H1 (cell line): ENCODE results near the gene DYRK1A.

ENCODE experiments used
- ASH2L ChIP-seq: fragments of 200-600, 300-600 bp; sonication (generic); IDR thresholded peaks from one replicate; pipeline ENCODE4 v1.7.1; 2017; ENCODE audit warnings: low read length
- CREB1 ChIP-seq: IDR thresholded peaks from 2 replicates; pipeline ENCODE4 v1.6.1; 2012; ENCODE audit warnings: inconsistent platforms
- EZH2 ChIP-seq: fragments of 200-600 bp; sonication (generic); IDR thresholded peaks from 2 replicates; pipeline ENCODE4 v1.7.1; 2012; ENCODE audit warnings: low read depth, mild to moderate bottlenecking, moderate library complexity, low read length, inconsistent platforms; ENCODE audit not compliant: severe bottlenecking
- POLR2A ChIP-seq, 2 experiments: IDR thresholded peaks; 1 replicate in 1 of 2; 2 replicates in 1 of 2; pipeline ENCODE4 v1.6.1; 2011; ENCODE audit warnings: low read depth in 2 of 2, low read length in 2 of 2, mild to moderate bottlenecking in 2 of 2; ENCODE audit errors: control extremely low read depth in 1 of 2
- POLR2AphosphoS5 ChIP-seq: IDR thresholded peaks from 2 replicates; pipeline ENCODE4 v1.6.1; 2011; ENCODE audit warnings: low read depth, low read length
- RNF2 ChIP-seq: fragments of 200-900, 300-1000 bp; sonication (generic); IDR thresholded peaks from 2 replicates; pipeline ENCODE4 v1.7.1; 2016; ENCODE audit warnings: borderline replicate concordance, low read depth, mild to moderate bottlenecking, antibody characterized with exemption, low read length; ENCODE audit not compliant: poor library complexity, severe bottlenecking; ENCODE audit errors: missing control alignments
- SP1 ChIP-seq: IDR thresholded peaks from 2 replicates; pipeline ENCODE4 v1.6.1; 2011; ENCODE audit warnings: low read depth, low read length
- SP4 ChIP-seq: IDR thresholded peaks from 2 replicates; pipeline ENCODE4 v1.6.1; 2012; ENCODE audit warnings: low read length, inconsistent platforms
- TBP ChIP-seq: IDR thresholded peaks from 2 replicates; pipeline ENCODE4 v1.6.1; 2011; ENCODE audit warnings: low read depth, low read length, improper control_type of control experiment
- YY1 ChIP-seq: IDR thresholded peaks from 2 replicates; pipeline ENCODE4 v1.6.1; 2011; ENCODE audit warnings: low read depth, mild to moderate bottlenecking, low read length
- TF ChIP-seq, protein P1 (sequence below), 3 experiments: IDR thresholded peaks; 1 replicate in 2 of 3; 2 replicates in 1 of 3; pipeline versions ENCODE4 v1.5.1 to v1.6.1; 2011; ENCODE audit warnings: low read length in 3 of 3, mild to moderate bottlenecking in 3 of 3, inconsistent platforms in 2 of 3, low read depth in 1 of 3, moderate library complexity in 1 of 3; ENCODE audit not compliant: insufficient read depth in 1 of 3; ENCODE audit errors: control extremely low read depth in 1 of 3
- TF ChIP-seq, protein P2 (sequence below): IDR thresholded peaks from 2 replicates; pipeline ENCODE4 v1.6.1; 2012; ENCODE audit warnings: inconsistent platforms
- TF ChIP-seq, protein P3 (sequence below): IDR thresholded peaks from 2 replicates; pipeline ENCODE4 v1.6.1; 2012; ENCODE audit warnings: low read length, inconsistent platforms
- TF ChIP-seq, protein P4 (sequence below): IDR thresholded peaks from 2 replicates; pipeline ENCODE4 v1.6.1; 2011; ENCODE audit warnings: low read depth, mild to moderate bottlenecking, low read length; ENCODE audit not compliant: insufficient read depth

DNA sequence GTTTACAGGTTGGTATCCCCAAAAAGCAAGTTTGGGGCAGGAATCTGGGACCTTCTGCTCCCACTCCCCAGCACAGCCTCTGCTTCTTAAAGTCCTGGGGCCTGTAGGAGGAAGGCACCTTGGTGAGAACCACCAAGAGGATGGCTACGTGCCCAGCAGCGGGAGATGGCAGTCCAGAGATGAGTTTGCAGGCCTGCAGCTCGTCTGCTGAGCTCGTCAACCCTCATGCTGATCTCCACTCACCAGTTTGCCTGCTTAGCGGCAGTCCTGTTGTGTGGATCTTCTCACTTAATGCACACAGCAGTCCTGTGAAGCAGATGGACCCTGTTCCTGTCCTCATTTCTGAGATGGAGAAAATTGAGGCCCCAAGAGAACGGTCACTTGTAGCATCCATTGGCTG, 160.5 kb downstream of the DYRK1A start:
- TF ChIP-seq, protein P1, sequence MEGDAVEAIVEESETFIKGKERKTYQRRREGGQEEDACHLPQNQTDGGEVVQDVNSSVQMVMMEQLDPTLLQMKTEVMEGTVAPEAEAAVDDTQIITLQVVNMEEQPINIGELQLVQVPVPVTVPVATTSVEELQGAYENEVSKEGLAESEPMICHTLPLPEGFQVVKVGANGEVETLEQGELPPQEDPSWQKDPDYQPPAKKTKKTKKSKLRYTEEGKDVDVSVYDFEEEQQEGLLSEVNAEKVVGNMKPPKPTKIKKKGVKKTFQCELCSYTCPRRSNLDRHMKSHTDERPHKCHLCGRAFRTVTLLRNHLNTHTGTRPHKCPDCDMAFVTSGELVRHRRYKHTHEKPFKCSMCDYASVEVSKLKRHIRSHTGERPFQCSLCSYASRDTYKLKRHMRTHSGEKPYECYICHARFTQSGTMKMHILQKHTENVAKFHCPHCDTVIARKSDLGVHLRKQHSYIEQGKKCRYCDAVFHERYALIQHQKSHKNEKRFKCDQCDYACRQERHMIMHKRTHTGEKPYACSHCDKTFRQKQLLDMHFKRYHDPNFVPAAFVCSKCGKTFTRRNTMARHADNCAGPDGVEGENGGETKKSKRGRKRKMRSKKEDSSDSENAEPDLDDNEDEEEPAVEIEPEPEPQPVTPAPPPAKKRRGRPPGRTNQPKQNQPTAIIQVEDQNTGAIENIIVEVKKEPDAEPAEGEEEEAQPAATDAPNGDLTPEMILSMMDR (IDR thresholded peaks at IDR 0.05; ENCODE audit: control extremely low read depth in 1 of 3, insufficient read depth in 1 of 3, low read depth in 1 of 3, low read length in 3 of 3) = no peak
- TF ChIP-seq POLR2A (IDR thresholded peaks at IDR 0.05; ENCODE audit: control extremely low read depth in 1 of 2, low read depth in 2 of 2, low read length in 2 of 2) (no peak), ASH2L (no peak), POLR2AphosphoS5 (no peak), EZH2 (no peak), CREB1 (no peak), RNF2 (no peak), TBP (no peak), SP4 (no peak), YY1 (no peak), SP1 (no peak)
- TF ChIP-seq, protein P2, sequence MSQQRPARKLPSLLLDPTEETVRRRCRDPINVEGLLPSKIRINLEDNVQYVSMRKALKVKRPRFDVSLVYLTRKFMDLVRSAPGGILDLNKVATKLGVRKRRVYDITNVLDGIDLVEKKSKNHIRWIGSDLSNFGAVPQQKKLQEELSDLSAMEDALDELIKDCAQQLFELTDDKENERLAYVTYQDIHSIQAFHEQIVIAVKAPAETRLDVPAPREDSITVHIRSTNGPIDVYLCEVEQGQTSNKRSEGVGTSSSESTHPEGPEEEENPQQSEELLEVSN = no peak
- TF ChIP-seq, protein P3, sequence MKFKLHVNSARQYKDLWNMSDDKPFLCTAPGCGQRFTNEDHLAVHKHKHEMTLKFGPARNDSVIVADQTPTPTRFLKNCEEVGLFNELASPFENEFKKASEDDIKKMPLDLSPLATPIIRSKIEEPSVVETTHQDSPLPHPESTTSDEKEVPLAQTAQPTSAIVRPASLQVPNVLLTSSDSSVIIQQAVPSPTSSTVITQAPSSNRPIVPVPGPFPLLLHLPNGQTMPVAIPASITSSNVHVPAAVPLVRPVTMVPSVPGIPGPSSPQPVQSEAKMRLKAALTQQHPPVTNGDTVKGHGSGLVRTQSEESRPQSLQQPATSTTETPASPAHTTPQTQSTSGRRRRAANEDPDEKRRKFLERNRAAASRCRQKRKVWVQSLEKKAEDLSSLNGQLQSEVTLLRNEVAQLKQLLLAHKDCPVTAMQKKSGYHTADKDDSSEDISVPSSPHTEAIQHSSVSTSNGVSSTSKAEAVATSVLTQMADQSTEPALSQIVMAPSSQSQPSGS = no peak
- TF ChIP-seq, protein P4, sequence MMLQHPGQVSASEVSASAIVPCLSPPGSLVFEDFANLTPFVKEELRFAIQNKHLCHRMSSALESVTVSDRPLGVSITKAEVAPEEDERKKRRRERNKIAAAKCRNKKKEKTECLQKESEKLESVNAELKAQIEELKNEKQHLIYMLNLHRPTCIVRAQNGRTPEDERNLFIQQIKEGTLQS = no peak
